Upper lobe of left lung (tissue), 6 donors: ENCODE results near the gene PSMB2. TPM values are rescaled to one million over a fixed set of nuclear protein-coding genes. Genes with fewer than 3 reads are reported as not detected.

ENCODE experiments used
- ATAC-seq, 2 donors: fragments of 200-7000 bp; cut with Tn5 transposase; one replicate each; pipeline ENCODE4 v1.9.1; 2022; ENCODE audit warnings: mild to moderate bottlenecking in 2 of 2, moderate library complexity in 2 of 2; ENCODE audit not compliant: low FRiP score in 2 of 2
- DNase-seq, 2 donors: peaks; one replicate each; pipeline ENCODE4 v3.0.0-alpha.2; 2019 to 2020
- H3K27ac ChIP-seq, 4 donors: fragments of 200-600 bp; sonication (generic); one replicate each; pipeline ENCODE4 v1.5.1; 2016 to 2019
- H3K27me3 ChIP-seq, 4 donors: fragments of 200-600 bp; sonication (generic); one replicate each; pipeline ENCODE4 v1.5.1; 2017 to 2019
- H3K36me3 ChIP-seq, 4 donors: fragments of 200-600 bp; sonication (generic); one replicate each; pipeline ENCODE4 v1.5.1; 2016 to 2019
- H3K4me1 ChIP-seq, 4 donors: fragments of 200-600 bp; sonication (generic); one replicate each; pipeline ENCODE4 v1.5.1; 2018 to 2019
- H3K4me3 ChIP-seq, 4 donors: fragments of 200-600 bp; sonication (generic); one replicate each; pipeline ENCODE4 v1.5.1; 2017 to 2019; ENCODE audit warnings: mild to moderate bottlenecking in 2 of 4, moderate library complexity in 1 of 4
- H3K9me3 ChIP-seq, 4 donors: fragments of 200-600 bp; sonication (generic); one replicate each; pipeline ENCODE4 v1.5.1; 2018 to 2019
- EP300 ChIP-seq, 4 donors: sonication (generic); formaldehyde crosslinking; IDR thresholded peaks; one replicate each; pipeline ENCODE4 v1.5.1; 2017; ENCODE audit warnings: antibody characterized with exemption in 4 of 4, control low read depth in 2 of 4
- POLR2A ChIP-seq, 4 donors: fragments of 450-650 bp; IDR thresholded peaks; one replicate each; pipeline ENCODE4 v1.5.1; 2016 to 2017; ENCODE audit warnings: antibody characterized with exemption in 4 of 4, mild to moderate bottlenecking in 2 of 4
- POLR2AphosphoS5 ChIP-seq, 2 donors: sonication (generic); formaldehyde crosslinking; IDR thresholded peaks; one replicate each; pipeline ENCODE4 v1.5.1; 2017; ENCODE audit warnings: antibody characterized with exemption in 2 of 2
- WGBS, 2 donors: methylation state at CpG; one replicate each; pipeline ENCODE4 v1.1.5; 2017 to 2018; 5-methylcytosine and 5-hydroxymethylcytosine counted together
- total RNA-seq, 6 donors: library from RNA; depleted of rRNA in 4 of 6; stranded (reverse); fragments of >200 nt in 4 of 6; gene quantifications; one replicate each; pipeline versions ENCODE4 v1.1.0 to v1.2.1, GENCODE V29; 2016 to 2021
- TF ChIP-seq, protein P1 (sequence below), 6 experiments: fragments of 450-650 bp in 4 of 6; fragments of 200-600 bp in 2 of 6; sonication (generic) in 2 of 6; IDR thresholded peaks; one replicate each; pipeline ENCODE4 v1.5.1; 2016 to 2019; ENCODE audit warnings: antibody characterized with exemption in 6 of 6
- donor health status: DM: no; HTN: no; CAD: no; lungs with moderate emphysema.
- donor health status: DM: no; HTN: yes; CAD: no; lungs with severe emphysema.

Gene PSMB2
- total RNA-seq, 6 donors from 2014 or later = 17.8 to 45.6 (median 38.7) TPM

DNA sequence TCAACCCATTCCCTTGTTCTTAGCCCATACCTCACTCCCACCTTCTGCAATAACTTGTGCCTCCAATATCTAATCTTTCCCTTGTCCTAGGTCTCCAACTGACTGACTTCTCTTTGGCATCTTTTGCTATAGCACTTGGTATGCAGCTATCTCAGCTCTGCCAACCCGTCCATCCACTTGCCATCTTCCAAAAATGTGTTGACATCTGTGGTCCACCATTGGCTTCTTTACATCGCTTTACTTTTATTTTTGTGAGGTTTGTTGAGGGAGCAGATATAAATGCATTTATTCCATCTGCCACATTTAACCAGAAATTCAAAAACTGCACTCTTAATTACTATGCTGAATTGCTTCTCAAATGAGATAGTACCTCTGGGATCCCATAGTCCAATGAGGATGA lies 24.9 kb upstream of the PSMB2 start:
- Histone ChIP-seq H3K27me3 (peaks cover 0 to 3% (median 0%) of the 10 kb centered on the region in 4 donors), H3K4me1 (no peaks in the 10 kb centered on the region), H3K4me3 (no peak overlapping the region), H3K36me3 (no peaks in the 10 kb centered on the region), H3K9me3 (no peaks in the 10 kb centered on the region), H3K27ac (no peak overlapping the region)
- WGBS, 2 donors = 83 to 90% methylated on average over 2 of the region's 2 CpGs
- no peak for DNase-seq
- TF ChIP-seq EP300 (IDR thresholded peaks at IDR 0.05) (no peak), POLR2AphosphoS5 (IDR thresholded peaks at IDR 0.05) (no peak), POLR2A (IDR thresholded peaks at IDR 0.05) (no peak)
- TF ChIP-seq, protein P1, sequence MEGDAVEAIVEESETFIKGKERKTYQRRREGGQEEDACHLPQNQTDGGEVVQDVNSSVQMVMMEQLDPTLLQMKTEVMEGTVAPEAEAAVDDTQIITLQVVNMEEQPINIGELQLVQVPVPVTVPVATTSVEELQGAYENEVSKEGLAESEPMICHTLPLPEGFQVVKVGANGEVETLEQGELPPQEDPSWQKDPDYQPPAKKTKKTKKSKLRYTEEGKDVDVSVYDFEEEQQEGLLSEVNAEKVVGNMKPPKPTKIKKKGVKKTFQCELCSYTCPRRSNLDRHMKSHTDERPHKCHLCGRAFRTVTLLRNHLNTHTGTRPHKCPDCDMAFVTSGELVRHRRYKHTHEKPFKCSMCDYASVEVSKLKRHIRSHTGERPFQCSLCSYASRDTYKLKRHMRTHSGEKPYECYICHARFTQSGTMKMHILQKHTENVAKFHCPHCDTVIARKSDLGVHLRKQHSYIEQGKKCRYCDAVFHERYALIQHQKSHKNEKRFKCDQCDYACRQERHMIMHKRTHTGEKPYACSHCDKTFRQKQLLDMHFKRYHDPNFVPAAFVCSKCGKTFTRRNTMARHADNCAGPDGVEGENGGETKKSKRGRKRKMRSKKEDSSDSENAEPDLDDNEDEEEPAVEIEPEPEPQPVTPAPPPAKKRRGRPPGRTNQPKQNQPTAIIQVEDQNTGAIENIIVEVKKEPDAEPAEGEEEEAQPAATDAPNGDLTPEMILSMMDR (IDR thresholded peaks at IDR 0.05) = no peak
- ATAC-seq = no peak

DNA sequence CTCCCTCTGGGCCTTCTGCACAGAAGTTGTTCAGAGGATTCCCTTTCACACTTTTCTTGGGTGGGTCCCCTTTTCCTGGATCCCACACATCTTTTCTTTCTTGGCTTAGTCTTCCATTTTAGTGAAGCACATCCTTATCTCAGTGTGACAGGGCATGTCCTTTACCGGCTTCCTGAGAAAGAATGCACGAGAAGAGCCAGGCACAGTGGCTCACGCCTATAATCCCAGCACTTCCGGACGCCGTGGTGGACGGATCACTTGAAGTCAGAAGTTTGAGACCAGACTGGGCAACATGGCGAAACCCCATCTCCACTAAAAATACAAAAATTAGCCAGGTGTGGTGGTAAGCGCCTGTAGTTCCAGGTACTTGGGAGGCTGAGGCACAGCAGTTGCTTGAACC lies 22.1 kb upstream of the PSMB2 start:
- no peaks in the 10 kb centered on the region for H3K9me3 ChIP-seq
- no peak overlapping the region for H3K4me3 ChIP-seq
- TF ChIP-seq POLR2A (IDR thresholded peaks at IDR 0.05) (no peak), EP300 (IDR thresholded peaks at IDR 0.05) (no peak), POLR2AphosphoS5 (IDR thresholded peaks at IDR 0.05) (no peak)
- TF ChIP-seq, protein P1 (IDR thresholded peaks at IDR 0.05) = no peak
- peaks cover 0 to 3% (median 0%) of the 10 kb centered on the region in 4 donors for H3K27me3 ChIP-seq
- no peaks in the 10 kb centered on the region for H3K36me3 ChIP-seq
- ATAC-seq (no peak), DNase-seq (no peak)
- 72 to 85% methylated on average over 9 of the region's 9 CpGs for WGBS, 2 donors
- no peak overlapping the region for H3K27ac ChIP-seq
- no peaks in the 10 kb centered on the region for H3K4me1 ChIP-seq

DNA sequence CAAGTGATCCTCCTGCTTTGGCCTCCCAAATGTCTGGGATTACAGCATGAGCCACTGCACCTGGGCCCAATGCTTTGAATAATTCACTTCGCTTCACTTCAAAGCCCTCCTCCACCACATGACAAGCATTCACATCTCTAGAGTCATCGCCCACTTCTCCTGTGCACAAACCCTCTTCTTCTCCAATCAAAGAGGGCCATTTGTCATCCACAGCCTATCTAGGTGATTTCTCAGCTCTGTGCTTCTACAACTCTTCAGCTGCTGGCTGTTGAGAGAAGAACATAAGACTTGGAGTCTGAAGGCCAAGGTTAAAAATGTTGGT lies 20.1 kb upstream of the PSMB2 start:
- H3K27ac ChIP-seq = no peak overlapping the region
- no peaks in the 10 kb centered on the region for H3K9me3 ChIP-seq
- no peaks in the 10 kb centered on the region for H3K4me1 ChIP-seq
- no peak overlapping the region for H3K4me3 ChIP-seq
- WGBS, 2 donors = 90 to 95% methylated on average over 2 of the region's 2 CpGs
- H3K36me3 ChIP-seq = no peaks in the 10 kb centered on the region
- ATAC-seq (no peak), DNase-seq (no peak)
- TF ChIP-seq, protein P1 (IDR thresholded peaks at IDR 0.05) = no peak
- TF ChIP-seq POLR2AphosphoS5 (IDR thresholded peaks at IDR 0.05) = no peak
- TF ChIP-seq EP300 (IDR thresholded peaks at IDR 0.05) = no peak
- TF ChIP-seq POLR2A (IDR thresholded peaks at IDR 0.05) = no peak
- no peaks in the 10 kb centered on the region for H3K27me3 ChIP-seq

DNA sequence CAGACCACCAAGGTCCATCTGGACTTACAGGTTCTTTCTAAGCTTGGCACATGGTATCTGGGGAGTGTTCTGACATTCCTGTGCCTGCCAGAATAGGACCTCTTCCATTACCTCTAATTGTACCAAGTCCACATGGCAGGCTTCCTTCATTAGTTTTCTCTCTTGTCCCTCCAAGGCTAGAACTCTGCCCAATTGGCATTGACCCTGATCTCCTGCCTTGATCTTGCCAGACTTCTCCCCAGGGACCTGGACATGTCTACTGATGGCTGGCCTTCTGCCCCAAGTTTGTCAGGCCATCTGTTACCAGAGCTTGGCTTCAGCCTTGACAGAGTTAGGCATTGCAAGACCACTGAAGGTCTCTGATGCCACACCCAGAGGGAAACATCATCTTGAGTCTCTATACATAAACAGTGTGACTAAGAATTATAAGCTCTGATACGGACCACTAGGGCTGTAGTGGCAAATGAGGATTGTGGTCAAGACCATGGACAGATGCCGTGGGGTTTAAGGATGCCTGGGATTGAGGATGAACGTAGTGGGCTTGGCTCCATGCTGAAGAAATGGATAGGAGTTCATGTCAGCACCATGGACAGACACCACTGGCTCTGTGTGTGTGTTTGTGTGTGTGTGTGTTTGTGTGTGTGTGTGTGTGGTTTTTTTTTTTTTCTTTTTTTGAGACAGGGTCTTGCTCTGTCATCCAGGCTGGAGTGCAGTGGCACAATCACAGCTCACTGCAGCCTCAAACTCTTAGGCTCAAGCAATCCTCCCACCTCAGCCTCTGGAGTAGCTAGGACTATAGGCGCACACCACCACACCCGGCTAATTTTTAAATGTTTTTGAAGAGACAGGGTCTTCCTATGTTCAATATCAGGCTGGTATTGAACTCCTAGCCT lies 19.5 kb upstream of the PSMB2 start:
- H3K27ac ChIP-seq = no peak overlapping the region
- H3K9me3 ChIP-seq = no peaks in the 10 kb centered on the region
- 48 to 60% methylated on average over 5 of the region's 5 CpGs for WGBS, 2 donors
- TF ChIP-seq POLR2A (IDR thresholded peaks at IDR 0.05) = no peak
- TF ChIP-seq, protein P1 (IDR thresholded peaks at IDR 0.05) = no peak
- TF ChIP-seq POLR2AphosphoS5 (IDR thresholded peaks at IDR 0.05) = no peak
- TF ChIP-seq EP300 (IDR thresholded peaks at IDR 0.05) = no peak
- no peaks in the 10 kb centered on the region for H3K27me3 ChIP-seq
- H3K4me1 ChIP-seq = no peaks in the 10 kb centered on the region
- no peak for DNase-seq
- no peaks in the 10 kb centered on the region for H3K36me3 ChIP-seq
- ATAC-seq = no peak
- no peak overlapping the region for H3K4me3 ChIP-seq

DNA sequence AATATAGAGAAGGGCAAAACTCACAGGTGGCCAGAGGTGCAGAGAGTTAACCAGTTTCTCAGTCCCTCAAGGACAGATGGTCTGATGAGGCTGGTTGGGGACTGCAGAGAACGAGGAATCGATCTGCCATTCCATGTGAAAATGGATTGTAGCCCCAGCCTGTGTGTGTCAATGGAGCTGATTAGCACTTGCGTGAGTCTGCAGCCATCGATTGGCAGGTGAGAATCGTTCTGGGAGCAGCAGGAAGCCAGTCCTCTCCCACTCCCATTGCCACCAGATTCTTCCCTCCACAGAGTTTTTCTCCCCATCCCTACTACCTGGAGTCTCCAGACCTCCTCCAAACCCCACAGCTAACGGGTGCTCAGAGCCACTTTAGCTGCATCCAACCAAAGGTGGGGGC lies 18.3 kb upstream of the PSMB2 start:
- WGBS, 2 donors = 28 to 42% methylated on average over 6 of the region's 6 CpGs
- Histone ChIP-seq H3K36me3 (no peaks in the 10 kb centered on the region), H3K27me3 (no peaks in the 10 kb centered on the region), H3K4me3 (no peak overlapping the region), H3K9me3 (no peaks in the 10 kb centered on the region), H3K27ac (no peak overlapping the region), H3K4me1 (no peaks in the 10 kb centered on the region)
- TF ChIP-seq POLR2AphosphoS5 (IDR thresholded peaks at IDR 0.05) (no peak), POLR2A (IDR thresholded peaks at IDR 0.05) (no peak), EP300 (IDR thresholded peaks at IDR 0.05) (no peak)
- TF ChIP-seq, protein P1 (IDR thresholded peaks at IDR 0.05) = no peak
- DNase-seq = no peak
- ATAC-seq = no peak
